Heart right ventricle (tissue), 16 donors: Measurements from ENCODE around the gene NOX4. TPM values are rescaled to one million over a fixed set of nuclear protein-coding genes. Genes with fewer than 3 reads are reported as not detected.
"Not testable (repeated sequence)": the region's sequence is repeated elsewhere in the genome, so short reads cannot be mapped to it uniquely, and the experiment has no call there.

Experiments
- ATAC-seq, 8 donors: fragments of 200-7000 bp; cut with Tn5 transposase; one replicate each; pipeline ENCODE4 v1.9.1; 2020; ENCODE audit warnings: mild to moderate bottlenecking in 8 of 8, moderate library complexity in 8 of 8, moderate number of reproducible peaks in 1 of 8
- DNase-seq, 2 donors: peaks; one replicate each; pipeline ENCODE4 v3.0.0-alpha.2; 2020
- H3K27ac ChIP-seq, 10 donors: fragments of 200-600 bp; sonication (generic) in 2 of 10; one replicate each; pipeline versions ENCODE4 v1.5.0 to v1.8.0; 2020 to 2022; ENCODE audit warnings: mild to moderate bottlenecking in 3 of 10
- H3K27me3 ChIP-seq, 7 donors: fragments of 200-600 bp; one replicate each; pipeline ENCODE4 v1.8.0; 2021 to 2022; ENCODE audit warnings: mild to moderate bottlenecking in 2 of 7
- H3K36me3 ChIP-seq, 9 donors: fragments of 200-600 bp; sonication (generic) in 1 of 9; one replicate each; pipeline versions ENCODE4 v1.5.0 to v1.8.0; 2020 to 2022; ENCODE audit warnings: mild to moderate bottlenecking in 2 of 9
- H3K4me1 ChIP-seq, 9 donors: fragments of 200-600 bp; sonication (generic) in 1 of 9; one replicate each; pipeline versions ENCODE4 v1.5.0 to v1.8.0; 2020 to 2022; ENCODE audit warnings: mild to moderate bottlenecking in 4 of 9
- H3K4me3 ChIP-seq, 10 donors: fragments of 200-600 bp; sonication (generic) in 2 of 10; one replicate each; pipeline versions ENCODE4 v1.5.0 to v1.8.0; 2020 to 2022; ENCODE audit warnings: mild to moderate bottlenecking in 7 of 10, moderate library complexity in 2 of 10
- H3K9me3 ChIP-seq, 11 donors: fragments of 200-600 bp in 10 of 11; sonication (generic) in 2 of 11; one replicate each; pipeline versions ENCODE4 v1.5.0 to v1.8.0; 2013 to 2022; ENCODE audit warnings: mild to moderate bottlenecking in 2 of 11, control low read depth in 1 of 11, moderate library complexity in 1 of 11
- CTCF ChIP-seq, 9 donors: fragments of 200-600 bp; sonication (generic) in 2 of 9; IDR thresholded peaks; one replicate each; pipeline versions ENCODE4 v1.5.0 to v1.8.0; 2021 to 2022; ENCODE audit warnings: antibody characterized with exemption in 9 of 9, mild to moderate bottlenecking in 5 of 9, moderate library complexity in 1 of 9
- WGBS, 2 donors: extraction: QIAGEN DNeasy Blood & Tissue Kit; methylation state at CpG; one replicate each; pipeline ENCODE4 v1.1.7; 2013; ENCODE audit warnings: inconsistent platforms in 1 of 2; 5-methylcytosine and 5-hydroxymethylcytosine counted together
- intact Hi-C, 10 donors: fragments of 100-400 bp; cut with DNase I; formaldehyde crosslinking; loops; one replicate each; pipeline versions ENCODE4 v1.11.1 to v1.14.2; 2022
- polyA plus RNA-seq, 2 donors: library from polyadenylated mRNA; stranded (reverse); fragments of 200-250 nt; gene quantifications; one replicate each; pipeline ENCODE4 v1.2.3, GENCODE V29; 2013
- total RNA-seq, 10 donors: library from RNA; stranded (reverse); fragmentation: NEBNext Ultra II Directional in 3 of 10; extraction: Animal tissue kit (Norgen Biotek cat#: 25700) in 3 of 10; gene quantifications; one replicate each; pipeline versions ENCODE4 v1.2.1 to v1.2.4, GENCODE V29; 2021 to 2023
- donor health status: Arrhythmogenic right ventricular cardiomyopathy.
- donor health status: ischemic (EF 13 %, LVEDD 7.1; RV severe dilation, severe dysfunction).
- donor health status: healthy with polysubstance abuse.
- donor health status: DM: no; HTN: yes; CAD: no.
- donor health status: DM: no; HTN: no; CAD: no.
- donor health status: ischemic (EF 25% LVEDD 6.9; RV normal size, moderate dysfunction).
- donor health status: ischemic (EF 25% LVEDD 5.7; RV mildly dilated, moderate dysfunction).
- donor health status: healthy.
- donor health status: DM: yes; HTN: yes; CAD: no.
- donor health status: Ischemic cardiomyopathy.
- donor health status: ischemic (EF 35%, LVEDD 5.7; RV mildly dilated, moderate dysfunction).
- donor health status: nonischemic (EF 11% LVEDD 7.7; RV severe dilation, severe dysfunction).
- donor health status: DM: yes; HTN: yes; CAD: no.
- donor health status: PGD.
- donor health status: ischemic (EF 29% LVEDD 5.4; RV normal size, mild dysfunction).
- donor health status: nonischemic (EF 23%, LVEDD 6.1; RV moderate dilation, normal function).

Gene NOX4
- total and polyA plus RNA-seq, 12 donors: 1.5 to 6.7 (median 2.5) TPM

GRCh38 chr11:89358761-89359160 lies 132.4 kb downstream of the NOX4 start:
- no peaks in the 10 kb centered on the region for H3K27me3 ChIP-seq
- TF ChIP-seq CTCF (IDR thresholded peaks at IDR 0.05): no peak
- intact Hi-C loops: no loop called here
- ATAC-seq (no peak), DNase-seq (no peak)
- no peaks in the 10 kb centered on the region for H3K4me1 ChIP-seq
- H3K4me3 ChIP-seq: no peak overlapping the region
- no peaks in the 10 kb centered on the region for H3K9me3 ChIP-seq
- H3K36me3 ChIP-seq: no peaks in the 10 kb centered on the region
- WGBS, 2 donors: 59 to 72% methylated on average over 4 of the region's 4 CpGs
- no peak overlapping the region for H3K27ac ChIP-seq

GRCh38 chr11:89355646-89356045 lies 135.5 kb downstream of the NOX4 start:
- 93 to 97% methylated on average over 1 of the region's 1 CpG for WGBS, 2 donors
- intact Hi-C loops: no loop called here
- ATAC-seq: no peak
- no peaks in the 10 kb centered on the region for H3K27me3 ChIP-seq
- peaks cover 0 to 2% (median 0%) of the 10 kb centered on the region in 9 donors for H3K36me3 ChIP-seq
- no peak for TF ChIP-seq CTCF (IDR thresholded peaks at IDR 0.05)
- H3K4me1 ChIP-seq: no peaks in the 10 kb centered on the region
- H3K9me3 ChIP-seq: no peaks in the 10 kb centered on the region
- DNase-seq: no peak
- H3K4me3 ChIP-seq: no peak overlapping the region
- H3K27ac ChIP-seq: no peak overlapping the region

- WGBS, 2 donors: 94 to 99% methylated on average over 2 of the region's 2 CpGs
- intact Hi-C loops, H3K9me3 ChIP-seq, H3K27ac ChIP-seq, H3K27me3 ChIP-seq, H3K4me3 ChIP-seq, H3K4me1 ChIP-seq, ATAC-seq, DNase-seq, H3K36me3 ChIP-seq: not testable (repeated sequence)
Observed at GRCh38 chr11:89354513-89354912, 136.7 kb downstream of the NOX4 start.

GRCh38 chr11:89347071-89347470 lies 144.1 kb downstream of the NOX4 start:
- H3K4me1 ChIP-seq: peaks cover 0 to 2% (median 0%) of the 10 kb centered on the region in 9 donors
- H3K4me3 ChIP-seq: no peak overlapping the region
- DNase-seq (no peak), ATAC-seq (no peak)
- H3K36me3 ChIP-seq: no peaks in the 10 kb centered on the region
- no peak overlapping the region for H3K27ac ChIP-seq
- H3K9me3 ChIP-seq: no peaks in the 10 kb centered on the region
- TF ChIP-seq CTCF (IDR thresholded peaks at IDR 0.05): no peak
- 83 to 89% methylated on average over 2 of the region's 2 CpGs for WGBS, 2 donors
- intact Hi-C loops: no loop called here
- H3K27me3 ChIP-seq: no peaks in the 10 kb centered on the region

GRCh38 chr11:89346601-89347000 lies 144.6 kb downstream of the NOX4 start:
- intact Hi-C loops: no loop called here
- TF ChIP-seq CTCF (IDR thresholded peaks at IDR 0.05): no peak
- WGBS, 2 donors: 87 to 92% methylated on average over 5 of the region's 5 CpGs
- Histone ChIP-seq H3K4me1 (peaks cover 0 to 4% (median 0%) of the 10 kb centered on the region in 9 donors), H3K27me3 (no peaks in the 10 kb centered on the region), H3K9me3 (no peaks in the 10 kb centered on the region), H3K27ac (no peak overlapping the region), H3K36me3 (no peaks in the 10 kb centered on the region), H3K4me3 (no peak overlapping the region)
- ATAC-seq (no peak), DNase-seq (no peak)

- H3K9me3 ChIP-seq, H3K36me3 ChIP-seq, H3K4me1 ChIP-seq, H3K27me3 ChIP-seq, H3K4me3 ChIP-seq, intact Hi-C loops: not testable (repeated sequence)
- 50 to 51% methylated on average over 3 of the region's 3 CpGs for WGBS, 2 donors
- H3K27ac ChIP-seq: peak overlapping the region in 9 of 10 donors; percentile 8 to 73 (median 48)
- peak; percentile 77 to 94 (median 88) for ATAC-seq
- peak in 1 of 2 donors; percentile 40 for DNase-seq
Observed at GRCh38 chr11:89342880-89343572, 148.1 kb downstream of the NOX4 start.

GRCh38 chr11:89340450-89340849 lies 150.7 kb downstream of the NOX4 start:
- H3K4me1 ChIP-seq, H3K9me3 ChIP-seq, H3K27me3 ChIP-seq, intact Hi-C loops, H3K36me3 ChIP-seq, DNase-seq, H3K4me3 ChIP-seq: not testable (repeated sequence)
- peak overlapping the region in 6 of 10 donors; percentile 11 to 73 (median 50) for H3K27ac ChIP-seq
- ATAC-seq: peak in 7 of 8 donors; percentile 64 to 76 (median 72)

GRCh38 chr11:89338073-89338472 lies 153.1 kb downstream of the NOX4 start:
- H3K27me3 ChIP-seq, H3K27ac ChIP-seq, H3K9me3 ChIP-seq, ATAC-seq, H3K4me3 ChIP-seq, DNase-seq, H3K36me3 ChIP-seq, H3K4me1 ChIP-seq: not testable (repeated sequence)
- intact Hi-C loops: loop anchor here in 3 of 10 donors (10.0 kb wide), 2 partner anchors 67 to 277 kb away; no protein-coding TSS in a partner anchor
- 29 to 33% methylated on average over 2 of the region's 2 CpGs for WGBS, 2 donors
